ENCODE measurements around the gene PPAN. TPM values are rescaled to one million over a fixed set of nuclear protein-coding genes. Genes with fewer than 3 reads are reported as not detected.

Gene PPAN
- polyA plus RNA-seq, 1 donor (not counting 4 experiments of a cell fraction or from before 2014, with no cell fraction given), result 32.3 TPM

DNA sequence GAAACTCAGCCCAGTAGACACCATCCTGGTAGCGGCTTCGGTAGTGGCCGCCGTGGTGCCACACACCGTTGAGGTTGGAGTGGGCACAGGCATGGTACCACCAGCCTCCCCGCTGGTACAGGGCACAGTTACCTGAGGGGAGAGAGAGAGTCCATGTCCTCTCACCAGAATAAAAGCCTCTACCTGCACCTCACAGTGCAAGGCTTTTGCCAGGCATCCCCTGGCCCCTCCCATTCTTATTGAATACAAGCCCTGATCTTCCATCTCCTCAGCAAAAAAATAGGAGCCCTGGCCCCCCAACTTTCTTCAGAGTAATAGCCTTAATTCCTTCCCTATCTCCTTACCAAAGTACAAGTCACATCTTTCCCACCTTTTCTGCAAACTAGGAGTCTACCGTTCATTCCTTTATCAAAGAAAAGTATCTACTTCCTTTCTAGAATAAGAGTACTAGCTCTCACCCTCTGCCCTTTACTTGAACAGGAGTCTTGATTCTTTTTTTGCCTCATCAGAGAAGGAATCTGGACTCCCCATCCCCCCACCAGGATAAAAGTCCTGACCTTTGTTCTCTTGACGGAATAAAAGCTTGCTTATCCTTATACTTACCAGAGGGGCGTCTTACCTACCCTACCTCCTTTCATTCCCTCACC lies 13.4 kb upstream of the PPAN start:
- Histone ChIP-seq H3K27me3 (ENCODE audit: control insufficient read depth, extremely low read depth, insufficient read depth, low read length) (no peaks in the 10 kb centered on the region), H3K9ac (ENCODE audit: control insufficient read depth, extremely low read depth, insufficient read depth, low read length) (no peak overlapping the region), H3K4me2 (ENCODE audit: control insufficient read depth, extremely low read depth, insufficient read depth, low read depth, low read length) (no peak overlapping the region), H3K4me1 (ENCODE audit: control insufficient read depth, extremely low read depth, insufficient read depth, low read length) (peaks cover 8% of the 10 kb centered on the region), H4K20me1 (ENCODE audit: control insufficient read depth, extremely low read depth, insufficient read depth, low read length) (no peaks in the 10 kb centered on the region), H3K9me3 (ENCODE audit: control insufficient read depth, low read depth, low read length) (no peaks in the 10 kb centered on the region), H3K9me1 (ENCODE audit: control insufficient read depth, extremely low read depth, insufficient read depth, low read length) (no peaks in the 10 kb centered on the region), H3K27ac (ENCODE audit: control insufficient read depth, insufficient read depth, low read length) (no peak overlapping the region), H3K4me3 (ENCODE audit: control insufficient read depth in 2 of 3, extremely low read depth in 1 of 3, insufficient read depth in 2 of 3, low read depth in 1 of 3, low read length in 3 of 3) (no peak overlapping the region), H2AFZ (ENCODE audit: control insufficient read depth, low read length) (no peak overlapping the region), H3K79me2 (ENCODE audit: control insufficient read depth, insufficient read depth, low read length) (no peaks in the 10 kb centered on the region), H3K36me3 (ENCODE audit: control insufficient read depth in 2 of 2, extremely low read depth in 1 of 2, insufficient read depth in 2 of 2, low read length in 2 of 2) (peaks cover 0 to 21% of the 10 kb centered on the region in 2 experiments)
- DNase-seq (ENCODE audit: low read depth, low spot score) (no peak), FAIRE-seq (no peak)
- dilution Hi-C loops (cut with MboI; ENCODE audit: extremely low pct_ligation_motif_present, low sequenced_read_pairs), result loop anchor here (25.0 kb wide), 1 partner anchor 155 kb away; the partner anchor contains the start of gene OLFM2
- TF ChIP-seq EZH2 (IDR thresholded peaks at IDR 0.05; ENCODE audit: low read length), result no peak
- TF ChIP-seq, protein P1, sequence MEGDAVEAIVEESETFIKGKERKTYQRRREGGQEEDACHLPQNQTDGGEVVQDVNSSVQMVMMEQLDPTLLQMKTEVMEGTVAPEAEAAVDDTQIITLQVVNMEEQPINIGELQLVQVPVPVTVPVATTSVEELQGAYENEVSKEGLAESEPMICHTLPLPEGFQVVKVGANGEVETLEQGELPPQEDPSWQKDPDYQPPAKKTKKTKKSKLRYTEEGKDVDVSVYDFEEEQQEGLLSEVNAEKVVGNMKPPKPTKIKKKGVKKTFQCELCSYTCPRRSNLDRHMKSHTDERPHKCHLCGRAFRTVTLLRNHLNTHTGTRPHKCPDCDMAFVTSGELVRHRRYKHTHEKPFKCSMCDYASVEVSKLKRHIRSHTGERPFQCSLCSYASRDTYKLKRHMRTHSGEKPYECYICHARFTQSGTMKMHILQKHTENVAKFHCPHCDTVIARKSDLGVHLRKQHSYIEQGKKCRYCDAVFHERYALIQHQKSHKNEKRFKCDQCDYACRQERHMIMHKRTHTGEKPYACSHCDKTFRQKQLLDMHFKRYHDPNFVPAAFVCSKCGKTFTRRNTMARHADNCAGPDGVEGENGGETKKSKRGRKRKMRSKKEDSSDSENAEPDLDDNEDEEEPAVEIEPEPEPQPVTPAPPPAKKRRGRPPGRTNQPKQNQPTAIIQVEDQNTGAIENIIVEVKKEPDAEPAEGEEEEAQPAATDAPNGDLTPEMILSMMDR (optimal IDR thresholded peaks at IDR 0.05 in 1 of 3, IDR thresholded peaks at IDR 0.05 in 1 of 3, conservative IDR thresholded peaks at IDR 0.05 in 1 of 3; ENCODE audit: extremely low read depth in 1 of 3, insufficient read depth in 2 of 3, low read length in 3 of 3), result no peak

DNA sequence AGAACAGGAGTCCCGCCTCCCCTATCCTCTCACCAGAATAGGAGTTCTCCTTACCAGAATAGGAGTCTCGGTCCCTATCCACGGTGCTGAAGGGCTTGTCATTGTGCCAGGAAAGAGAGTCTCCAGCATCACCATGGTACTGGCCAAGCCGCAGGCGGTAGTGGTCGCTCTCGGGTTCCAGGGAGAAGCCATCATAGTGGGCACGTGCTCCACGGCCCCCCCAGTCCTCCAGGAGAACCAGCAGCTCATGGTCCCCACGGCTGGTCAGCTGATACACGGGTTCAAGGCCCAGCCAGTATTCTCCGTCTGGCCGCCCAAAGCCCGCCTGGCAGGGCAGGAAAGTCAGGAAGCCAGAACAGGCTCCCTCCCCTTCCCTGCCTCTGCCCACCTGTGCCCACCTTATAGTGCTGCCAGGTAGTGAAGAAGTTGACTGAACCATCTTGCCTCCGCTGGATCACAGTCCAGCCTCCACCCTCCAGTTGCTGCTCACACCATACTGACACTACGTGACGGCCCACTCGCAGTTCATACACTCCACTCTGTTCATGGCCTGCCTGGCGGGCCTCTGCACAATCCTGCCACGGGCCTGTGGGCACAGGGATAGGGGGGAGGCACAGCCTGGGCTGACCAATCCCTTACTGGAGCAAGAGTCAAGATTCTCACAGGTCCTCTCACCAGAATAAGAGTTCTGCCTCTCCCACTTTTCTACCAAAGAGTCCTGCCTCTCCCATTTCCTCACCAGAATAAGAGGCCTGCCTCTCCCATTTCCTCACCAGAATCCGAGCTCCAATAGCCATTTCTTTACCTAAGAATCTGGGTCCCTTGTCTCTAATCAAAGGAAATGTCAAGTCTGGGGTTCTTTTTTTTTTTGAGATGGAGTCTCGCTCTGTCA lies 12.6 kb upstream of the PPAN start:
- no peaks in the 10 kb centered on the region for H3K9me3 ChIP-seq (ENCODE audit: control insufficient read depth, low read depth, low read length)
- peaks cover 8% of the 10 kb centered on the region for H3K4me1 ChIP-seq (ENCODE audit: control insufficient read depth, extremely low read depth, insufficient read depth, low read length)
- DNase-seq (ENCODE audit: low read depth, low spot score), result no peak
- H3K9me1 ChIP-seq (ENCODE audit: control insufficient read depth, extremely low read depth, insufficient read depth, low read length), result no peaks in the 10 kb centered on the region
- H4K20me1 ChIP-seq (ENCODE audit: control insufficient read depth, extremely low read depth, insufficient read depth, low read length), result no peaks in the 10 kb centered on the region
- H3K27ac ChIP-seq (ENCODE audit: control insufficient read depth, insufficient read depth, low read length), result no peak overlapping the region
- H3K9ac ChIP-seq (ENCODE audit: control insufficient read depth, extremely low read depth, insufficient read depth, low read length), result no peak overlapping the region
- TF ChIP-seq, protein P1 (optimal IDR thresholded peaks at IDR 0.05 in 1 of 3, IDR thresholded peaks at IDR 0.05 in 1 of 3, conservative IDR thresholded peaks at IDR 0.05 in 1 of 3; ENCODE audit: extremely low read depth in 1 of 3, insufficient read depth in 2 of 3, low read length in 3 of 3), result no peak
- no peak for TF ChIP-seq EZH2 (IDR thresholded peaks at IDR 0.05; ENCODE audit: low read length)
- H3K79me2 ChIP-seq (ENCODE audit: control insufficient read depth, insufficient read depth, low read length), result no peaks in the 10 kb centered on the region
- H2AFZ ChIP-seq (ENCODE audit: control insufficient read depth, low read length), result no peak overlapping the region
- no peak overlapping the region for H3K4me2 ChIP-seq (ENCODE audit: control insufficient read depth, extremely low read depth, insufficient read depth, low read depth, low read length)
- no peak for FAIRE-seq
- dilution Hi-C loops (cut with MboI; ENCODE audit: extremely low pct_ligation_motif_present, low sequenced_read_pairs), result loop anchor here (25.0 kb wide), 1 partner anchor 156 kb away; the partner anchor contains the start of gene OLFM2
- H3K36me3 ChIP-seq (ENCODE audit: control insufficient read depth in 2 of 2, extremely low read depth in 1 of 2, insufficient read depth in 2 of 2, low read length in 2 of 2), result peaks cover 0 to 21% of the 10 kb centered on the region in 2 experiments
- H3K4me3 ChIP-seq (ENCODE audit: control insufficient read depth in 2 of 3, extremely low read depth in 1 of 3, insufficient read depth in 2 of 3, low read depth in 1 of 3, low read length in 3 of 3), result no peak overlapping the region
- no peaks in the 10 kb centered on the region for H3K27me3 ChIP-seq (ENCODE audit: control insufficient read depth, extremely low read depth, insufficient read depth, low read length)
